SHP77 treated with DMSO at 0.1 percent for 48 hours (cell line): Measurements from ENCODE around the gene HDGF.
"Not testable (repeated sequence)": the region's sequence is repeated elsewhere in the genome, so short reads cannot be mapped to it uniquely, and the experiment has no call there.

Source experiments
- DNase-seq: peaks from one replicate; lab custom pipeline; 2025; lab: John Stamatoyannopoulos, UW

Gene HDGF

DNA sequence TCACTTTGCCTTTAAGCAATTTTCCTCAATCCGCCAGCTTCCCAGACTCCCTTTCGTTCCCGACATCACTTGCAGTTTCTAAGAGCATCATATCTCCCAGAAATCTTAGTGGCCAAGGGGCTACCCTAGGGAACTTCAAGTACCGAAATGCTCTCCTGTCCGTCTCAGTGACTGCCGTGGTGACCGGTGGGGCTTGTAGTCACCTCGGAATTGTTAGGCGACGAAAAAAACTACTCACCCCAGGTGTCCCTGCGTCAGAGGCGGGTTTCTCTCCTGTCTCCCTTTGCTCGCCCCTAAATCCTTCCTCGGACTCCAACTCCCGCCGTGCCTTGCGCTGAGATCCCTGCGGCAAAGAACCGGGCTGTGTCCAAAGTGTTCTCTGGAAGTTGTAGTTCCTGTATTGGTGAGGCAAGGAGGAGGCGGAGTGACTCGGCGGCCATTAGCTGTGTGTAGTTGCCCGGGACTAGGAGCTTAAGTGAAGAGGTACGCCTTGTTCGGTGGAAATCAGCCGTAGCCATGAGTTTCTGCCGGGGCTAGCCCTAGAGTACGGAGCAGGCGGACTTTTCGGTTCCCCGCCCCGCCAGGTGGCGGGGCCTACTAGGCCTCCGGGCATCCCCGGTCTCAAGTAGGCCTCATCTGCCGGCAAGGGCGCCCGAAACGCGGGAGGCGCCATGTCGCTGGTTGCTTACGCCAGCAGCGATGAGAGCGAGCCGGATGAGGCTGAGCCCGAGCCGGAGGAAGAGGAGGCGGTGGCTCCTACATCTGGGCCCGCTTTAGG lies 15.8 kb upstream of the HDGF start, which contains the start of gene PRCC:
Gene PRCC (plus strand): TSS at position 435 of the 778 bp plus-strand sequence. CDS start 237 bp downstream, at position 672.
- DNase-seq: peak; percentile 100

DNA sequence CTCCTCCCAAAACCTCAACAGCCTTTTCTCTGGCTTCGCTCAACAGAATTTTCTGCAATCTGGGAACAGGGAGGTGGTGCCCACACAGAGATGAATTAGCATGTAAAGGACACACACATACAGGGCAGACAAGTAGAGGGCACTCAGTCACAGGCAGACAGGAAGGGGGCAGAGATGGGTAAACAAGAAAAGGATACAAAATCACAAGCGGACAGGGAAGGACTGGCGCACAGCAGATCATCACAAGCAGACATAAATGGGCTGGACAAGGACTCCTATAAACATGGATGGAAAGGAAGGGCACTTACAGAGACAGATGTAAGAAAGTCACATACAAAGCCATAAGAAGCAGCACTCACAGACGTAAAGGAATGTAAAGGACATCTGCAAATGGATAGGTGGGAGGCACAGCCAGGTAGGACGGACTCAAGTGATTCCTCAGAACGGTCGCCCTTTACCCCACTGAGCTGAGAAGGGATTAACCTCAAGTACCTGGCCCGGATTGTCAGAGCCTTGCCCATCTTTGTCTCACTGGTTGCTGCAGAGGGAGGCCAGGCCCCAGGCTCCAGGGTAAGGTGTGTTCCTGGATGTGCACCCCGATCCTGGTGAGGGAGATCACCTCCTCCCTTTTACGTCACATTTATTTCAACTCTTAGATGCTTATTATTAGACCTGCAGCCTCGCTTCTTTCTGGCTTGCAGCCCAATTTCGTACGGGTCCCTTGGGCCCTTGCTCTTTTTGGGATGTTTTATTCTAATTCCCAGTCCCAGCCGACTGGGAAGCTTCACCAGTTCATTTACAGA lies 15.0 kb upstream of the HDGF start:
- DNase-seq: peak; percentile 56

DNA sequence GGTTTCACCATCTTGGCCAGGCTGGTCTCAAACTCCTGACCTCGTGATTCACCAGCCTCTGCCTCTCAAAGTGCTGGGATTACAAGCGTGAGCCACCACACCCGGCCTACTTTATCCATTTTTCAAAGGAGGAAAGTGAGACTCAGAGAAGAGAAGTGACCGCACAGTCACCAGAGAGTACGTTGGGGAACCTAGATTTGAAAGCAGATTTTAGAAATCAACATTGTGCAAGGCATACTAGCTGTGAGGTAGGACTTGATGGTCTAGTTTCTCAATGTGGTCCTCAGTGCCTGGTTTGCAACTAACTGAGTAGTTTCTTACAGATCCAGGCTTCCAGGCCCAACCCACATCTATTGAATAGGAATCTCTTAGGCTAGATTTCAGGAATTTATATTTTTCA lies 14.2 kb upstream of the HDGF start:
- DNase-seq: no peak

DNA sequence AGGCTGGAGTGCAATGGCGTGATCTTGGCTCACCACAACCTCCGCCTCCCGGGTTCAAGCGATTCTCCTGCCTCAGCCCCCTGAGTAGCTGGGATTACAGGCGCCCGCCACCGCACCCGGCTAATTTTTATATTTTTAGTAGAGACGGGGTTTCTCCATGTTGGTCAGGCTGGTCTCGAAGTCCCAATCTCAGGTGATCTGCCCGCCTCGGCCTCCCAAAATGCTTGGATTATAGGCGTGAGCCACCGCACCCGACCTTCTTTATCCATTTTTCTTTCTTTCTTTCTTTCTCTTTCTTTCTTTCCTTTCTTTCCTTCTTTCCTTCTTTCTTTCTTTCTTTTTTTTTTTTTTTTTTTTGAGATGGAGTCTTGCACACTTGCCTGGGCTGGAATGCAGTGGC lies 13.7 kb upstream of the HDGF start:
- DNase-seq: not testable (repeated sequence)

DNA sequence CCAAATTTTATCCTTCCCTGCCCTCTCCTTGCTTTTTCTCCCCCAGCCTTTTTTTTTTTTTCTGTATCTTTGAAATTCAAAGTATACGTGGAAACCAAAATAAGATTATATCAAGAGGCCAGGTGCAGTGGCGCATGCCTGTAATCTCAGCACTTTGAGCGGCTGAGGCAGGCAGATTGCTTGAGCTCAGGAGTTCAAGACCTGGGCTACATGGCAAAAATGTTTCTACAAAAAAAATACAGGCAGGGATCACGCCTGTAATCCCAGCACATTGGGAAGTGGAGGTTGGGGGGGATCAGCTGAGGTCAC lies 9.3 kb upstream of the HDGF start:
- no peak for DNase-seq

DNA sequence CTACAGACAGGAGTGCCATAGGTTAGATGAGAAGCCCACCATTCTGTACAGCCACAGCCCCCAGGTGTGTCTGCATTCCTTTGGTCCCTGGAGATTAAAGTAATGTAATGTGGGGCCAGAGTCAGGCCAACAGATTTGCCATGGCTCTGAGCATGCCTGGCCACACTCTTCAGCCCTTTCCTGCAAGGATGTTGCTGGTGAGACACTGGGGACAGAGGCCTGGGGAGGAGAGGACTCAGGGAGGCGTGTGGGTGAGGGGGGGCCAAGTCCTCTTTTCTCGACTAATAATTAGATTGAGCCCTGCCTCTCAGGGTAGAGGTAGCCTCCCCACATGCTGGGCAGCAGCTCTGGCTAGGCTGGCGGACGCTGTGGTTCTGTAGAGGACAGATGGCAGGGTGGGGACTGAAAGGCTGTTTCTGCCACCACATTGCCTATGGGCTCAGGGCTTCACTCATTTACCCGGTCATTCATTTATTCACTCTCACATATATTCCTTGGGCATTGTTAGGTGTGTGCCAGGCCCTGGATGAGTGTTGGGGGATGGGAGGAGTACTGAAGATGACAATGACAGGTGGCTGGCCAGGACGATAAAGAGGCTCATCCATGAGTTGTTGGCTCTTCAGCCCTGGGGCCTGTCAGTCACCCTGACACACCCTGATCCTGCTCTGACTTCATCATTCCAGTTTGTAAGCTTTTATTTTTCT lies 8.8 kb upstream of the HDGF start:
- no peak for DNase-seq

DNA sequence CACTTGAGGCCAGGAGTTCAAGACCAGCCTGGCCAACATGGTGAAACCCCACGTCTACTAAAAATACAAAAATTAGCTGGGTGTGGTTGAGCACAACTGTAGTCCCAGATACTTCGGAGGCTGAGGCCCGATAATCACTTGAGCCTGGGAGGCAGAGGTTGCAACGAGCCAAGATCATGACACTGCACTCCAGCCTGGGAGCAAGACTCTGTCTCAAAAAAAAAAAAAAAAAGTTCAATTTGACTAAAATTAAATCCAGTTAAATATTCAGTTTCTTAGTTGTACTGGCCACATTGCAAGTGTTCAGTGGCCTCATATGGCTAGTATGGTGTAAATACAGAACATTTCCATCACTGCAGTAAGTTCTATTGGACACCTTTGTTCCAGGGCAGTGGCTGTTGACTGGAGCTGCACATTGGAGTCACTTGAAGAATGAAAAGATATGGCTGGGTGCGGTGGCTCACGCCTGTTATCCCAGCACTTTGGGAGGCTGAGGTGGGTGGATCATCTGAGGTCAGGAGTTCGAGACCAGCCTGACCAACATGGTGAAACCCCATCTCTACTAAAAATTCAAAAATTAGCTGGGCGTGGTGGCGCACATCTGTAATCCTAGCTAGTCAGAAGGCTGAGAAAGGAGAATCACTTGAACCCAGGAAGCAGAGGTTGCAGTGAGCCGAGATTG lies 6.2 kb upstream of the HDGF start:
- not testable (repeated sequence) for DNase-seq

DNA sequence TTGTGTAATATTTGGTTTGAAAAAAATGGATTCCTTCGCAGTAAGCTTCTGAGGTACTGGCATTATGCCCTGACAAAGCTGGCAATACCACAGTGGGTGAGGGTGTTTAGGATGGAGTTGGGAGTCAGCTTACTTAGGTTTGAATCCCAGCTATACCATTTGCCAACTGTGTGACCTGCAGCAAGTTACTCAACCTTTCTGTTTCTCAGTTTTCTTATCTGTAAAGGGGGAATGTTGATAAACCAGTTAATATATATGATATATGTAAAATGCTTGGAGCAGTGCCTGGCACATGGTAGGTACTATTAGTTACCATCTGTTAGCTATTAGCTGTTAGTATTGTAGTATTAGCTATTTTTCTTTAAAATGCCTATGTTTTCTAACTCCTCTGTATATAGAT lies 4.9 kb upstream of the HDGF start:
- no peak for DNase-seq

DNA sequence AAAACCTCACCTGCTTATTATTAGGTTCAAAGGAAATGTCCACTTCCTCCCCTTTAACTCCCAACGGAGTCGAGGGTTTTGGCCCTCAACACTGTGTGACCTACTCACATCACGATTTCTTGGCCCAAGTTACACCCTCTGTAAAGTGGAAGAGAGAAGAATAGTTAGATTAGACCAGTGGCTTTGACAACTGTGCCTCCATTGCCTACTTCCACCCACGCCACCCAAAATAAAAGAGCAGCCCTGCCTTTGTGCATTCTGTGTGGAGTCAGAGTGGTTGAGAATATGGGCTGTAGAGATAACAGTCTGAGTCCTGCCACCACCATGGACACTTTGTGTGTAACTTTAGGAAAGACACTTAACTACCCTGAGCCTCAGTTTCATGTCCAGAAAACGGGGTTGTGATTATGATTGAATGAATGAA lies 4.1 kb upstream of the HDGF start:
- DNase-seq: no peak

DNA sequence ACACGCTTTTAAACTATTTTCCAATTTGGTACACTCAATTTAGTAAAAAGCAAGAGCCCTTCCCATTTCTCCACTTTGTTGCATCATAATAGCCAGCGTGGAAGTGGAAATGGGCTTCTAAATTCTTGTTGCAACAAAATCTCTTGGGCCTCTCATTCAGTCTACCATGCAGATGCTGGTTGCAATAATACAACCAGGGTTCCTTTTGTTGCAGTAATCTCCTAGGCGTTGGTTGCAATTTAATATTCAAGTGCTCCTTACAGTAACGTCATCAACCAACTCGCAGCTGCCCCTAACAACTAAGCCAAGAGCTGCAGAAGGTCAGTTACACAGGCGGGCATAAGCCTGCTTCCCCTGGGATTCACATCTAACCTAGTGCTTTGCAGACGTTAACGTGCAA lies 2.7 kb upstream of the HDGF start:
- no peak for DNase-seq

DNA sequence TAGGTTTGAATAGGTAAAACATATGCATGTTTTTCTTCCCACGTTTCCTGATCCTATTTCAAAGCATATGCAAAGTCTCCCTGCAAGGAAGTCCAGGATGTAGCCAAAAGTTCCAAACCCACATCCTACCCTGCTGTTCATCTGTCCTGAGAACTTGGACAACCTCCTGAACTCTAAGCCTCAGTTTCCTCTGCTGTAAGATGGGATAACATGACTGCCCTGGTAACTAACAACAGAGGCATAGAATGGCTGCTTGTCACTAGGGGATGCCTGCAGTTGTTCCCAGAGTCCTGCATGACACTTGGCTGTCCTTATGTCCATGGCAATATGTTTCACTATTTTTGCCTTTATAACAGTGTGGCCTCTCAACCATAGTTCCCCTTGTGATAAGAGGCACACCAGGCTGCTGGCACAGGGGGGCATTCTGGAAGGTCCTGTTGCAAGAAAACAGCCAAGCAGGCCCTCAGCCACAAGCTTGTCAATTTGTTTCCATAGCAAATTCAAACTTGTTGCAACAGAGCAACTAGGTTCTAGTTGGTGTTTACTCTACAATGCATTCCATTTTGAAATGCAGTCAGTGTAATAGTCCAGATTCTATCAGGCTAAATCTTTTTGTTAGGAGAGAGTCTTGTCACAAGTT lies 1.5 kb upstream of the HDGF start:
- DNase-seq: no peak

DNA sequence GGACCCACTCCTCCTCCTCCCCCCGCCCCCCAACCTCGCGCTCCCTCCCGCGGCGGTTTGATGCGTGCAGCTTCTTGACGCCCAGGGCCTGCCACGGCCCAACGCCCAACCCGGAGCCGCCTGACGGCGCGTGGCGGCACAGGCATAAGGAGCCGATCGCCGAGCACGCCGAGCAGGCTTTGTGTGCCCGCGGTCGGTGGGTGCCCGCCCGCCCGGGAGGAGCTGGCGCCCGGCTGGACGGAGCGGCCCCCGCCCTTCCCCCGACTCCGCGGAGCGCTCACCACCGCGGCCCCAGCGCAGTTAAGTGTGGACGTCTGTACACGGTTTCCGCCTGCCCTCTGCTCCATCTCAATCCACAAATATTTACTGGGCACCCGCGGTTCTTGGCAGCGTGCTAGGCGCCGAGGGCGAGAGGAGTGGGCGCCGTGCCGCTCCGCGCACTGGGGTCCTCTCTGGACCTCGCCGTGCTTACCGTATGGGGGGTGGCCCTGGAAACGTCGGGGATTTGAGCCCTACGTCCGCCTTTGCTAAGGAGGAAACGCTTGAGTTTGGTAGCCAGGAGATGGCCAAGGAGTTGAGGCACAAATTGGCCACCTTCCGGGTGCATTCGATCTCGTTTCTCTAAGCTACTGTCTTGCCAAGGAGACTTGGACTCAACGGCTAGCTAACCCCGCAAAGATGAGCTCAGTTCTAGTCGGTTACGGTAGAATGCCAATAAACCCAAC lies 444 bp upstream of the HDGF start:
- peak; percentile 93 for DNase-seq

DNA sequence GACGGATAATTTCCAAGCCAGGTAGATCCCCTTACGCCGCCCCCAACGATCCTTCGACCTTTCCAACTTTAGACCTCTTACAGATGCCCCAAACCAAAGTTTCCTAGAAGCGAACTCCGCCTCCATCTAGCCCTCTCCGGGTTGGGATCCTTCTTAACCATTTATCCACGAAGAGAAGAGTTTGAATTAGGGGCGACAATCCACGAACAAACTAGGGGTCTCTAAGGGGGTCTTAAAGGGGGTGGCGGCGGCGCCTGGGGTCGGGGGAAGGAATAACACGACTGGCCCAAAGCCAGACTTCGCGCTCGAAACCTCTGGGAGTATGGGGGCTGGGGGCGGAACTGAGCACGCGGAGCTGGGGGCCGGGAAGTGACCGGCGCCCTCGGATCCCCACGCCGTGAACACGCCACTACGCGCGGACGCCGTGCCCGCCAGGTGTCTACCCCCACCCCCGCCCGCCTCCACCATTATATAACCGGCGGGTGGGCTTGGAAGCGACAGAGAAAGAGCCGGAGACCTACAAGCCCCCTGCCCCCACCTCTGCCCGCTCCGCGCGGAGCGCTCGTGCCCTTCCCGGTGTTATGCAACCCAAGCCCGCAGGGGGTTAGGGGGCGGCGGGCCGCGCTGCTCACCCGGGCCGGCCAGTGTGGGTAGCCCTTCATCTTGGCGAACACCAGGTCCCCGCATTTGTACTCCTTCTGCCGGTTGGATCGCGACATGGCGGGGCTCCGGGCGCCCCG lies 594 bp downstream of the HDGF start:
- no peak for DNase-seq

DNA sequence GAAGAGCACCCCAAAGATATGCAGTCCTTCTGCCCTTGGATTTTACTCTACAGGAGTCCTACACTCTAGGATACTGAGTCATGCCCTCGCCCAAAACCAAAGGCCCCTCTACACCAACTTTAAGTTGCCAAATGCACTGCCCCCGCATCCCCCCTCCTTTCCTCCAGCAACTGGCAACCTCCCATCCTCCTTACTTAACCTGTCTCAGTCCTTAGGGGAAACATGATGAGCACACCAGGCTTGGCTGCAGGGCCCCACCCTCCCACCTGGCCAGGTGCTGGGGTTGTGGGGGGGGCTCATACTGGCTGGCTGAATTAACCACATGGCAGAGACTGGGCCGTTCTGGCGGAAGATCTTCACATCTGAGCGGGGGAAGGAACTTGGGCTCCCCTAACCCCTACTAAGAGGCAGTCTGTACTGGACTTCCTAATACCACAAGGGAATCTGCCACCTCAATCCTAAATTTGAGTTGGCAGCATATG lies 1.2 kb downstream of the HDGF start:
- DNase-seq: no peak

DNA sequence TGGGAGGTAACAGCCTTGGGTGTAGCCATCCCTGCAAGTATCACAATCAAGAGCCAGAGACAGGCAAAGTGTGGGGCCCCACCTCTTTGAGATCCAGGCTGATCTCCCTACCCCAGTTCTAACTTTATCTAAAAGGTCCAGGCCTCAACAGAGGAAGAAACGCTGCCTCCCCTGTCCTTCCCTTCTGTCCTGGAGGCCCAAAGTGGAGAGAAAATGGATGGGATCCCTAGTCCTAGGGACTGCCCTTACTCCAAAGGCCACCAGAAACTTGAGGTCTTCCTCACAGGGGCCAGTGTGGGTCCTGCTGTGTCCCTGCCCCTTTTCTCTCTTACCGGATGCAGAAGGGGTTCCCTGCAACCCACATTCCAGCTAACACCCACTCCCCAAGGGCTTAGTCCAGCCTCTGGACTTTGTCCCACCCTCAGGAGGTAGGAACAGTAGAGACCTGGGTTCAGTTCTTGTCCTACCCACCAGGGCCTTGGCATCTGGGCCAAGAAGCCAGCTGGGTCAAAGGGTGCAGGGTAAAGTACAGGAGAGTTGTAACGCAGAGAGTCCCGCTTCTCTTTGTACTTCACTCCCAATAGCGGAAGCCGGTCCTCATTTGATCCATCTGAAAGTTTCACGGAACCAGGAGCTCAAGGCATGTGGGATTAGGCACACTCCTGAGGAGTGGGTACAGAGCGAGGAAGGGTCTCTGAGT lies 1.9 kb downstream of the HDGF start:
- no peak for DNase-seq

DNA sequence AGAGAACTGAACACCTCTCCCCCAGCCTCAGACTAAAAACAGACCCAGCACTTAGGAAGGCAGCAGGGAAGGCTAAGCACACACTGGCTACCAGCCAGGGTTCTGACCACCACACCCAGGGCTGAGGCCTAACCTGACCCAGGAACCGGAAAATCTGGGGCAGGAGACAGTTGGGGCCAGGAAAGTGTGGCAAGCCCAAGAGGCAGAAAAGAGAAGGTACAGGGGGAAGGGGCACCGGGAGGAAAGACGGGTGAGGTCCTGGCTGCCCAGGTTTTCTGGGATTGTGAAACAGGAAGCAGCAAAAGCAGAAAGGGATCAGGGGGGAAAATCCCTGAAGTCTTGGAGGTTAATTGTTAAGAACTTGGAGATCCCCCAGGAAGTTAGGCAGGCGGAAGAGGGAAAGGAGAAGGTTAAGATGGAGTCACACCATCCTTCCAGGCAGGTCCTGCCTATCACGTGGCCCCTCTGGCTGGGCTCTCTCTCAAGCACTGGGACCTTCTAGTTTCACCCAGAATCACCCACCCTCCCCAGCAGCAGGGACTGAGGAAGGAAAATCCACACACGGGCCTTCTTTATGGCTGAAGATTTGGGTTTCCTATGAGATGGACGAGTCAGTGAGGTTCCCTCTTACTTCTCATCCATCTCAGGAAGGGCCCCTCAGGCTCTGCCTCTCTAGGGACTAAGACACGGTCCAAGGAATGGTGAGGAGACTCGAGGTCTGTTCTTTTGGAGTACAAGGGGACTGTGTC lies 2.6 kb downstream of the HDGF start:
- no peak for DNase-seq

DNA sequence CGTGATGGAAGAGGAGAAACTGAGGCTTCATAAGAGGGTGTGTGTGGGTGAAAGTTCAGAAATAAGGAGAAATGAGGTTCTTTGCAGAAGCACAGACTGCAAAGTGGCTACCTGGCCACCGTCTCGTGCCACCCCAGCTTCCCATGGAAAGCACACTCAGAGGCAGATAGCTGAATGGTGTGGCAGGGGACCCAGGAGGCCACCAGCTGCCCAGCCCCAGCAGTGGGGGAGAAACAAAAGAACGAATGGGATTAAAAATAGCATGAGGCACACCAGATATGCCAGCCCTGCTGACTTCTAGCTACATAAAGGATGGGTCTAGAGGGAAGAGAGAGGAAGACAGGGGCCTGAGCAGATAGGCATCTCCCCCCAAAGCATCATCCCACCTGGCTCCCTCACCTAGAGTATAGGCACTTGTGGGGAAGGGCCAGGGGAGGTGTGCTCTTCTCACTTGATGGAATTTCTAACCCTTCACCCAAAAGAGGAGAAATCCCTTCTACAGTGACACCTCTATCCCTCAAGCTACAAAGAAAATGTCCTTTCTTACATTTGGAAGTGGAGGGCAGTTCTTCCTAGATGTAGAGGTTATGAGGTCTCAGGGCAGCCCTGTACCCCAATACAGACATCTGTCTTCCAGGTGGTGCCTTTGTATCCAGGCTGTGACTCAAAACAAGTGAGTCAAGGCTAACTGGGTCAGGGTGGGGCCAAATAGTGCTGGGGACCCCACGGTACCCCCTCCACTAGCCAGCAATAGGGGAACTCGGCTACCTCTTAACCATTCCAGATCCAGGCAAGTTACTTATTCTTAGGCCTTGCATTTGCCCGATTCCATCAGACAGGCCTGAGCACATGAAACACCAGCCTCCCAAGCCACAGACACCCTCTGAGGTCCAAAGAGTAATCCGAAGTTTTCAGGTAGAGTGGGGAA lies 3.5 kb downstream of the HDGF start:
- DNase-seq: no peak
